GM12801 (cell line): ENCODE results near the gene FLT1.

Experiments
- CTCF ChIP-seq: IDR thresholded peaks from one replicate; pipeline ENCODE4 v1.5.1; 2011; ENCODE audit warnings: control low read depth; ENCODE audit not compliant: insufficient read length; ENCODE audit errors: extremely low read depth

FLT1 gene

GRCh38 chr13:28537171-28537570, 42.2 kb upstream of the FLT1 start:
- no peak for TF ChIP-seq CTCF

- no peak for TF ChIP-seq CTCF
These were observed 41.4 kb upstream of the FLT1 start for GRCh38 chr13:28536371-28536770.

- no peak for TF ChIP-seq CTCF
These were observed 40.8 kb upstream of the FLT1 start for GRCh38 chr13:28535734-28536133.

GRCh38 chr13:28534801-28535200, 39.9 kb upstream of the FLT1 start:
- TF ChIP-seq CTCF: no peak

GRCh38 chr13:28534210-28534609, 39.3 kb upstream of the FLT1 start:
- no peak for TF ChIP-seq CTCF

- TF ChIP-seq CTCF: no peak
These were observed 38.7 kb upstream of the FLT1 start for GRCh38 chr13:28533441-28534166.

GRCh38 chr13:28533125-28533436, 38.2 kb upstream of the FLT1 start:
- no peak for TF ChIP-seq CTCF
